C4-2B (cell line): Measurements from ENCODE around the gene GJC1.

Experiments
- ZFX ChIP-seq: fragments of 450-650 bp; IDR thresholded peaks from 2 replicates; pipeline ENCODE4 v1.6.1; 2017
- TF ChIP-seq, protein P1 (sequence below): fragments of 450-650 bp; conservative IDR thresholded peaks from 2 replicates; pipeline ENCODE4 v1.5.1; 2017; ENCODE audit warnings: mild to moderate bottlenecking

GRCh38 chr17:44781551-44782325, 48.3 kb downstream of the GJC1 start:
- TF ChIP-seq, protein P1, sequence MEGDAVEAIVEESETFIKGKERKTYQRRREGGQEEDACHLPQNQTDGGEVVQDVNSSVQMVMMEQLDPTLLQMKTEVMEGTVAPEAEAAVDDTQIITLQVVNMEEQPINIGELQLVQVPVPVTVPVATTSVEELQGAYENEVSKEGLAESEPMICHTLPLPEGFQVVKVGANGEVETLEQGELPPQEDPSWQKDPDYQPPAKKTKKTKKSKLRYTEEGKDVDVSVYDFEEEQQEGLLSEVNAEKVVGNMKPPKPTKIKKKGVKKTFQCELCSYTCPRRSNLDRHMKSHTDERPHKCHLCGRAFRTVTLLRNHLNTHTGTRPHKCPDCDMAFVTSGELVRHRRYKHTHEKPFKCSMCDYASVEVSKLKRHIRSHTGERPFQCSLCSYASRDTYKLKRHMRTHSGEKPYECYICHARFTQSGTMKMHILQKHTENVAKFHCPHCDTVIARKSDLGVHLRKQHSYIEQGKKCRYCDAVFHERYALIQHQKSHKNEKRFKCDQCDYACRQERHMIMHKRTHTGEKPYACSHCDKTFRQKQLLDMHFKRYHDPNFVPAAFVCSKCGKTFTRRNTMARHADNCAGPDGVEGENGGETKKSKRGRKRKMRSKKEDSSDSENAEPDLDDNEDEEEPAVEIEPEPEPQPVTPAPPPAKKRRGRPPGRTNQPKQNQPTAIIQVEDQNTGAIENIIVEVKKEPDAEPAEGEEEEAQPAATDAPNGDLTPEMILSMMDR = no peak
- no peak for TF ChIP-seq ZFX
